Neural progenitor cell (in vitro differentiated cells): ENCODE results near the gene DGUOK. TPM values are rescaled to one million over a fixed set of nuclear protein-coding genes. Genes with fewer than 3 reads are reported as not detected.

Experiments used
- DNase-seq: peaks from one replicate; pipeline ENCODE4 v3.0.0-alpha.2; 2016; ENCODE audit warnings: low spot score
- H2AFZ ChIP-seq: fragments of 200-600 bp; sonication (generic); replicated peaks from 2 replicates; pipeline ENCODE4 v1.6.1; 2016; ENCODE audit warnings: antibody characterized with exemption
- H3F3A ChIP-seq: fragments of 200-600 bp; sonication (generic); 2 replicates; pipeline ENCODE4 v1.6.1; 2016; ENCODE audit warnings: antibody characterized with exemption, low read depth
- H3K27ac ChIP-seq: fragments of 200-600 bp; sonication (generic); 2 replicates; pipeline ENCODE4 v1.5.1; 2016; ENCODE audit warnings: mild to moderate bottlenecking
- H3K27me3 ChIP-seq: fragments of 200-600 bp; sonication (generic); 2 replicates; pipeline ENCODE4 v1.6.1; 2016; ENCODE audit warnings: mild to moderate bottlenecking, moderate library complexity
- H3K36me3 ChIP-seq: fragments of 200-600 bp; sonication (generic); 2 replicates; pipeline ENCODE4 v1.5.1; 2016
- H3K4me1 ChIP-seq: fragments of 200-600 bp; sonication (generic); 2 replicates; pipeline ENCODE4 v1.6.1; 2016; ENCODE audit warnings: mixed run types
- H3K4me2 ChIP-seq: fragments of 200-600 bp; sonication (generic); 2 replicates; pipeline ENCODE4 v1.6.1; 2016
- H3K4me3 ChIP-seq: fragments of 200-600 bp; sonication (generic); 2 replicates; pipeline ENCODE4 v1.5.1; 2016
- H3K79me2 ChIP-seq: fragments of 200-600 bp; sonication (generic); 2 replicates; pipeline ENCODE4 v1.6.1; 2016; ENCODE audit warnings: low read depth
- H3K9ac ChIP-seq: fragments of 200-600 bp; sonication (generic); 2 replicates; pipeline ENCODE4 v1.6.1; 2016
- H3K9me3 ChIP-seq: fragments of 200-600 bp; sonication (generic); 2 replicates; pipeline ENCODE4 v1.5.1; 2016; ENCODE audit warnings: low read depth
- H4K20me1 ChIP-seq: fragments of 200-600 bp; sonication (generic); 2 replicates; pipeline ENCODE4 v1.6.1; 2016; ENCODE audit warnings: low read depth
- H3K27ac Mint-ChIP-seq: 3 replicates; pipeline ENCODE4 v1.8.0; 2021; ENCODE audit warnings: mixed read lengths
- H3K27me3 Mint-ChIP-seq: 2 replicates; pipeline ENCODE4 v1.8.0; 2022; ENCODE audit warnings: low read depth, mild to moderate bottlenecking, inconsistent platforms, moderate library complexity, mixed read lengths; ENCODE audit not compliant: insufficient read depth
- H3K36me3 Mint-ChIP-seq: 3 replicates; pipeline ENCODE4 v1.8.0; 2021; ENCODE audit warnings: mixed read lengths
- H3K4me1 Mint-ChIP-seq: 3 replicates; pipeline ENCODE4 v1.8.0; 2021; ENCODE audit warnings: mixed read lengths
- H3K4me3 Mint-ChIP-seq: 3 replicates; pipeline ENCODE4 v1.8.0; 2021; ENCODE audit warnings: mild to moderate bottlenecking, moderate library complexity, mixed read lengths
- H3K9me3 Mint-ChIP-seq: 3 replicates; pipeline ENCODE4 v1.8.0; 2020; ENCODE audit warnings: mixed read lengths
- EZH2 ChIP-seq: fragments of 200-600 bp; sonication (generic); IDR thresholded peaks from 2 replicates; pipeline ENCODE4 v1.6.1; 2017; ENCODE audit warnings: antibody characterized with exemption, mild to moderate bottlenecking, moderate library complexity
- EZH2phosphoT487 ChIP-seq: fragments of 200-600 bp; sonication (generic); IDR thresholded peaks from 2 replicates; pipeline ENCODE4 v1.6.1; 2017; ENCODE audit warnings: antibody characterized with exemption
- total RNA-seq: library from RNA; depleted of rRNA; stranded (reverse); fragments of >200 nt; gene quantifications from 2 replicates; pipeline ENCODE4 v1.2.3, GENCODE V29; 2015; ENCODE audit warnings: low replicate concordance
- TF ChIP-seq, protein P1 (sequence below): fragments of 200-600 bp; sonication (generic); IDR thresholded peaks from 2 replicates; pipeline ENCODE4 v1.5.1; 2017; ENCODE audit warnings: antibody characterized with exemption, mild to moderate bottlenecking

DGUOK gene
- total RNA-seq, 1 donor from 2014 or later: 79.0 TPM

DNA sequence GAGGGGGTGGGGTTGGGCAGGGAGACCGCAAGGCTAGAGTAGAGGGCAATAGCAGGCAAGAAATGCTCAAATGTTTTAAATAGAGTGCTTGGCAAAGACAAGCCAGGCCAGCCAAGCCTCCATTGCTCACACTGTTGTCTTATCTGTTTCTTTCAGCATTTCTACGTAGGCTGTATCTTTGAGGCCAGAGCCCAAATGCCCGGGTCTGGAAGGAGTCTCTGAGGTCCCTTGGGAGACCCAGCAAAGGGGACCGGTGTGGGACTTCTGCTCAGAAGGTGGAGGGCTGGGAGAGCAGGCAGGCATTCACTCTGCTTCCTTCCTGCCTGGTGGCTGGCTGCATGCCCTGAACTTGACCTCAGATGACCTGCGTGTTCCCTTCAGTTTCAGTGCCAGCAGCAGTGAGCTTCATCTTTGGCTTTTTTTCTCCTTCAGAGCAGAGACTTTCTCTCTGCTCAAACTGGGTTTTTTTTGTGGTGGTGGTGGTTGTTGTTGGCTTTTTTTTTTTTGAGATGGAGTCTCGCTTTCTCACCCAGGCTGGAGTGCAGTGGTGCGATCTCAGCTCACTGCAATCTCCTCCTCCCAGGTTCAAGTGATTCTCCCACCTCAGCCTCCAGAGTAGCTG, 44.3 kb downstream of the DGUOK start:
- Mint-ChIP-seq H3K9me3 (no peaks in the 10 kb centered on the region), H3K27ac (no peak overlapping the region), H3K4me1 (peaks cover 7% of the 10 kb centered on the region), H3K4me3 (no peak overlapping the region), H3K27me3 (peaks cover 14% of the 10 kb centered on the region), H3K36me3 (no peaks in the 10 kb centered on the region)
- Histone ChIP-seq H3F3A (no peaks in the 10 kb centered on the region), H2AFZ (no peak overlapping the region), H3K9me3 (no peaks in the 10 kb centered on the region), H3K27me3 (peaks cover 12% of the 10 kb centered on the region), H3K4me1 (no peaks in the 10 kb centered on the region), H3K27ac (no peak overlapping the region), H3K9ac (no peak overlapping the region), H3K4me3 (no peak overlapping the region), H3K4me2 (no peak overlapping the region), H3K79me2 (no peaks in the 10 kb centered on the region), H3K36me3 (no peaks in the 10 kb centered on the region), H4K20me1 (no peaks in the 10 kb centered on the region)
- no peak for DNase-seq
- no peak for TF ChIP-seq EZH2
- TF ChIP-seq, protein P1, sequence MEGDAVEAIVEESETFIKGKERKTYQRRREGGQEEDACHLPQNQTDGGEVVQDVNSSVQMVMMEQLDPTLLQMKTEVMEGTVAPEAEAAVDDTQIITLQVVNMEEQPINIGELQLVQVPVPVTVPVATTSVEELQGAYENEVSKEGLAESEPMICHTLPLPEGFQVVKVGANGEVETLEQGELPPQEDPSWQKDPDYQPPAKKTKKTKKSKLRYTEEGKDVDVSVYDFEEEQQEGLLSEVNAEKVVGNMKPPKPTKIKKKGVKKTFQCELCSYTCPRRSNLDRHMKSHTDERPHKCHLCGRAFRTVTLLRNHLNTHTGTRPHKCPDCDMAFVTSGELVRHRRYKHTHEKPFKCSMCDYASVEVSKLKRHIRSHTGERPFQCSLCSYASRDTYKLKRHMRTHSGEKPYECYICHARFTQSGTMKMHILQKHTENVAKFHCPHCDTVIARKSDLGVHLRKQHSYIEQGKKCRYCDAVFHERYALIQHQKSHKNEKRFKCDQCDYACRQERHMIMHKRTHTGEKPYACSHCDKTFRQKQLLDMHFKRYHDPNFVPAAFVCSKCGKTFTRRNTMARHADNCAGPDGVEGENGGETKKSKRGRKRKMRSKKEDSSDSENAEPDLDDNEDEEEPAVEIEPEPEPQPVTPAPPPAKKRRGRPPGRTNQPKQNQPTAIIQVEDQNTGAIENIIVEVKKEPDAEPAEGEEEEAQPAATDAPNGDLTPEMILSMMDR: no peak
- no peak for TF ChIP-seq EZH2phosphoT487

DNA sequence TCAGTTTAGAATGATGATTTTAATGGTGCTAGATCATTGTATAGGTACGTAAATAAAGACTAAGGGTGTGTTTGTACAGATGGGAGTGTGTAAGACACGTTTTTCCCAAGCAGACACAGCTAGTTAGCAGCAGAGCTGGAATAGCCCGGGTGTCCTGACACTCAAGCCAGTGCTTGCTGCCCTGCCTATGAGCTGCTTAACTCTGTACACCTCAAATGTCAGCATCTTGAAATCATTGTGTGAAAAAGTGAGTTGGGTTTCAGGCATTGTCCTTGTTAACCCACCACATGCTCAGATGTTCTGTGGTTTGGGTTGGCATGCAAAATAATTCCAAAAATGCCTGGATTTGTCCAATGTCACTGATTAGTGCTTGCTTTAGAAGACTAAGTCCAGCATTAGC, 45.0 kb downstream of the DGUOK start:
- Histone ChIP-seq H3K9me3 (no peaks in the 10 kb centered on the region), H3K4me3 (no peak overlapping the region), H3K9ac (no peak overlapping the region), H3K4me2 (no peak overlapping the region), H3K27ac (no peak overlapping the region), H3K36me3 (no peaks in the 10 kb centered on the region), H3K27me3 (peaks cover 16% of the 10 kb centered on the region), H4K20me1 (no peaks in the 10 kb centered on the region), H2AFZ (no peak overlapping the region), H3K4me1 (no peaks in the 10 kb centered on the region), H3F3A (no peaks in the 10 kb centered on the region), H3K79me2 (no peaks in the 10 kb centered on the region)
- H3K4me1 Mint-ChIP-seq: peaks cover 7% of the 10 kb centered on the region
- no peak for DNase-seq
- H3K36me3 Mint-ChIP-seq: no peaks in the 10 kb centered on the region
- TF ChIP-seq EZH2phosphoT487 (no peak), EZH2 (no peak)
- TF ChIP-seq, protein P1: no peak
- H3K27me3 Mint-ChIP-seq: peaks cover 16% of the 10 kb centered on the region
- H3K9me3 Mint-ChIP-seq: no peaks in the 10 kb centered on the region
- no peak overlapping the region for H3K4me3 Mint-ChIP-seq
- no peak overlapping the region for H3K27ac Mint-ChIP-seq

DNA sequence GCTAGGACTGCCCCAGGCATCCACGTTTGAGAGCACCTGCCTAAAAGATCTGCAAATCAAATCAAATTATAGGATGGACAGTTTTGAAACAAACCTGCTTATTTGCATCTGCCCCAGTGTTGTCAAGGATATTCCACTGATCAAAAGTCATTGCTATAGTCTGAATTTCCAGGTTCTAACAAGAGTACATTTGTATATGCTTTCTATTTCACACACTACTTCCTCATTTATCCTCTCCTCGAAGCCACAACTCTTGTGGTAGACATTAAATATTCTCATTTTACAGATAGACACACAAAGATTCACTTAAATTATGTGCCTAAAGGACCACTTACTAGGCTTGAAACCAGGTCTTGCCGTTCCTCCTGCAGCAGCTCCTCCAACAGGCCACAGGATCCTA, 46.2 kb downstream of the DGUOK start:
- no peaks in the 10 kb centered on the region for H3K79me2 ChIP-seq
- H3F3A ChIP-seq: no peaks in the 10 kb centered on the region
- H3K4me2 ChIP-seq: no peak overlapping the region
- peak overlapping the region; percentile 43 for H3K4me3 Mint-ChIP-seq
- no peak overlapping the region for H3K4me3 ChIP-seq
- no peak overlapping the region for H3K27ac Mint-ChIP-seq
- no peak for DNase-seq
- no peaks in the 10 kb centered on the region for H3K36me3 Mint-ChIP-seq
- H4K20me1 ChIP-seq: no peaks in the 10 kb centered on the region
- H3K4me1 Mint-ChIP-seq: peaks cover 7% of the 10 kb centered on the region
- no peaks in the 10 kb centered on the region for H3K9me3 ChIP-seq
- no peaks in the 10 kb centered on the region for H3K36me3 ChIP-seq
- TF ChIP-seq EZH2 (no peak), EZH2phosphoT487 (no peak)
- TF ChIP-seq, protein P1: no peak
- H3K9ac ChIP-seq: no peak overlapping the region
- H3K27me3 ChIP-seq: peaks cover 27% of the 10 kb centered on the region
- H2AFZ ChIP-seq: no peak overlapping the region
- H3K4me1 ChIP-seq: no peaks in the 10 kb centered on the region
- H3K9me3 Mint-ChIP-seq: no peaks in the 10 kb centered on the region
- peaks cover 19% of the 10 kb centered on the region for H3K27me3 Mint-ChIP-seq
- no peak overlapping the region for H3K27ac ChIP-seq
